Prostate gland (tissue), 2 donors: ENCODE data around the gene USP50.

Experiments used
- CTCF ChIP-seq, 4 experiments: fragments of 200-600 bp in 2 of 4; fragments of 450-650 bp in 2 of 4; sonication (generic) in 2 of 4; IDR thresholded peaks; 1 replicate in 3 of 4; 2 replicates in 1 of 4; pipeline ENCODE4 v1.5.1; 2016 to 2019; ENCODE audit warnings: antibody characterized with exemption in 4 of 4, mild to moderate bottlenecking in 2 of 4, moderate library complexity in 2 of 4
- POLR2A ChIP-seq: fragments of 450-650 bp; IDR thresholded peaks from one replicate; pipeline ENCODE4 v1.6.1; 2016; ENCODE audit warnings: antibody characterized with exemption, mild to moderate bottlenecking
- POLR2AphosphoS5 ChIP-seq: sonication (generic); formaldehyde crosslinking; IDR thresholded peaks from one replicate; pipeline ENCODE4 v1.6.1; 2017; ENCODE audit warnings: antibody characterized with exemption

GRCh38 chr15:50594311-50594710 lies 47.8 kb upstream of the USP50 start:
- no peak for TF ChIP-seq CTCF (IDR thresholded peaks at IDR 0.05)
- TF ChIP-seq POLR2AphosphoS5 = no peak
- TF ChIP-seq POLR2A = no peak
